Suprapubic skin (tissue), 4 donors: ENCODE measurements around the gene SSNA1. TPM values are rescaled to one million over a fixed set of nuclear protein-coding genes. Genes with fewer than 3 reads are reported as not detected.

ENCODE experiments used
- DNase-seq, 2 donors: peaks; one replicate each; pipeline ENCODE4 v3.0.0-alpha.2; 2019; ENCODE audit warnings: low spot score in 2 of 2
- H3K27ac ChIP-seq: fragments of 200-600 bp; sonication (generic); one replicate; pipeline ENCODE4 v1.5.1; 2019
- H3K27me3 ChIP-seq: fragments of 200-600 bp; sonication (generic); one replicate; pipeline ENCODE4 v1.5.1; 2019
- H3K36me3 ChIP-seq: fragments of 200-600 bp; sonication (generic); one replicate; pipeline ENCODE4 v1.5.1; 2019
- H3K4me1 ChIP-seq: fragments of 200-600 bp; sonication (generic); one replicate; pipeline ENCODE4 v1.5.1; 2019
- H3K4me3 ChIP-seq: fragments of 200-600 bp; sonication (generic); one replicate; pipeline ENCODE4 v1.5.1; 2019; ENCODE audit warnings: mild to moderate bottlenecking
- H3K9me3 ChIP-seq: fragments of 200-600 bp; sonication (generic); one replicate; pipeline ENCODE4 v1.5.1; 2019
- CTCF ChIP-seq, 2 donors: fragments of 200-600 bp in 1 of 2; fragments of 450-650 bp in 1 of 2; sonication (generic) in 1 of 2; IDR thresholded peaks; one replicate each; pipeline ENCODE4 v1.5.1; 2016 to 2019; ENCODE audit warnings: antibody characterized with exemption in 2 of 2, mild to moderate bottlenecking in 1 of 2, moderate library complexity in 1 of 2
- EP300 ChIP-seq: sonication (generic); formaldehyde crosslinking; IDR thresholded peaks from one replicate; pipeline ENCODE4 v1.6.1; 2017; ENCODE audit warnings: antibody characterized with exemption
- POLR2A ChIP-seq, 2 donors: fragments of 450-650 bp; IDR thresholded peaks; one replicate each; pipeline ENCODE4 v1.6.1; 2017; ENCODE audit warnings: antibody characterized with exemption in 2 of 2, mild to moderate bottlenecking in 2 of 2, moderate library complexity in 2 of 2
- POLR2AphosphoS5 ChIP-seq, 3 donors: sonication (generic); formaldehyde crosslinking; IDR thresholded peaks; one replicate each; pipeline ENCODE4 v1.6.1; 2017; ENCODE audit warnings: antibody characterized with exemption in 3 of 3
- WGBS: methylation state at CpG from one replicate; pipeline ENCODE4 v1.1.5; 2018; 5-methylcytosine and 5-hydroxymethylcytosine counted together
- total RNA-seq, 4 donors: library from RNA; depleted of rRNA; stranded (reverse); fragments of >200 nt; gene quantifications; one replicate each; pipeline ENCODE4 v1.1.0, GENCODE V29; 2016

SSNA1 gene
- total RNA-seq, 4 donors from 2014 or later: 45.9 to 72.0 (median 71.1) TPM

GRCh38 chr9:137178939-137179630 lies 9.4 kb upstream of the SSNA1 start:
- H3K27ac ChIP-seq: no peak overlapping the region
- H3K4me3 ChIP-seq: no peak overlapping the region
- DNase-seq: no peak
- 92% methylated on average over 13 of the region's 19 CpGs for WGBS
- H3K9me3 ChIP-seq: no peaks in the 10 kb centered on the region
- no peak for TF ChIP-seq POLR2A (IDR thresholded peaks at IDR 0.05)
- TF ChIP-seq EP300: no peak
- TF ChIP-seq POLR2AphosphoS5 (IDR thresholded peaks at IDR 0.05): no peak
- no peak for TF ChIP-seq CTCF (IDR thresholded peaks at IDR 0.05)
- no peaks in the 10 kb centered on the region for H3K27me3 ChIP-seq
- H3K4me1 ChIP-seq: peaks cover 16% of the 10 kb centered on the region
- peaks cover 69% of the 10 kb centered on the region for H3K36me3 ChIP-seq

GRCh38 chr9:137179761-137180160 lies 8.7 kb upstream of the SSNA1 start:
- TF ChIP-seq EP300 (no peak), CTCF (IDR thresholded peaks at IDR 0.05) (no peak), POLR2A (IDR thresholded peaks at IDR 0.05) (no peak), POLR2AphosphoS5 (IDR thresholded peaks at IDR 0.05) (no peak)
- Histone ChIP-seq H3K27ac (no peak overlapping the region), H3K9me3 (no peaks in the 10 kb centered on the region), H3K4me3 (no peak overlapping the region), H3K27me3 (no peaks in the 10 kb centered on the region), H3K4me1 (peaks cover 10% of the 10 kb centered on the region), H3K36me3 (peaks cover 76% of the 10 kb centered on the region)
- 92% methylated on average over 14 of the region's 17 CpGs for WGBS
- DNase-seq: no peak

- Histone ChIP-seq H3K9me3 (no peaks in the 10 kb centered on the region), H3K36me3 (peaks cover 83% of the 10 kb centered on the region), H3K27ac (no peak overlapping the region), H3K27me3 (no peaks in the 10 kb centered on the region), H3K4me1 (peaks cover 3% of the 10 kb centered on the region), H3K4me3 (no peak overlapping the region)
- no peak for DNase-seq
- no CpG with 5 or more reads among the region's 20 CpGs for WGBS
- TF ChIP-seq POLR2AphosphoS5 (IDR thresholded peaks at IDR 0.05) (no peak), POLR2A (IDR thresholded peaks at IDR 0.05) (no peak), EP300 (no peak), CTCF (IDR thresholded peaks at IDR 0.05) (no peak)
Observed at GRCh38 chr9:137180491-137180890, 8.0 kb upstream of the SSNA1 start.

- 93% methylated on average over 16 of the region's 22 CpGs for WGBS
- H3K4me1 ChIP-seq: peaks cover 11% of the 10 kb centered on the region
- peaks cover 91% of the 10 kb centered on the region for H3K36me3 ChIP-seq
- H3K4me3 ChIP-seq: no peak overlapping the region
- H3K27ac ChIP-seq: no peak overlapping the region
- TF ChIP-seq EP300 (no peak), POLR2A (IDR thresholded peaks at IDR 0.05) (no peak), CTCF (IDR thresholded peaks at IDR 0.05) (no peak), POLR2AphosphoS5 (IDR thresholded peaks at IDR 0.05) (no peak)
- no peaks in the 10 kb centered on the region for H3K9me3 ChIP-seq
- DNase-seq: no peak
- no peaks in the 10 kb centered on the region for H3K27me3 ChIP-seq
Observed at GRCh38 chr9:137181680-137182079, 6.8 kb upstream of the SSNA1 start.

- Histone ChIP-seq H3K36me3 (peaks cover 84% of the 10 kb centered on the region), H3K27me3 (no peaks in the 10 kb centered on the region), H3K27ac (no peak overlapping the region), H3K4me3 (no peak overlapping the region), H3K9me3 (no peaks in the 10 kb centered on the region), H3K4me1 (peaks cover 20% of the 10 kb centered on the region)
- no peak for TF ChIP-seq EP300
- TF ChIP-seq POLR2AphosphoS5 (IDR thresholded peaks at IDR 0.05): no peak
- TF ChIP-seq POLR2A (IDR thresholded peaks at IDR 0.05): no peak
- TF ChIP-seq CTCF (IDR thresholded peaks at IDR 0.05): no peak
- WGBS: 90% methylated on average over 16 of the region's 17 CpGs
- no peak for DNase-seq
Observed at GRCh38 chr9:137182836-137183235, 5.6 kb upstream of the SSNA1 start.
